Gastrocnemius medialis (tissue), 4 donors: Measurements from ENCODE around the gene PARP6.

ENCODE experiments used
- POLR2A ChIP-seq, 2 donors: fragments of 450-650 bp; IDR thresholded peaks; one replicate each; pipeline ENCODE4 v1.6.1; 2017; ENCODE audit warnings: antibody characterized with exemption in 2 of 2, mild to moderate bottlenecking in 2 of 2, moderate library complexity in 2 of 2
- TF ChIP-seq, protein P1 (sequence below), 5 experiments: fragments of 450-650 bp in 3 of 5; fragments of 200-600 bp in 2 of 5; sonication (generic) in 2 of 5; IDR thresholded peaks in 4 of 5; conservative IDR thresholded peaks in 1 of 5; 1 replicate in 4 of 5; 2 replicates in 1 of 5; pipeline ENCODE4 v1.5.1; 2016 to 2019; ENCODE audit warnings: antibody characterized with exemption in 5 of 5, mild to moderate bottlenecking in 3 of 5, moderate library complexity in 3 of 5

DNA sequence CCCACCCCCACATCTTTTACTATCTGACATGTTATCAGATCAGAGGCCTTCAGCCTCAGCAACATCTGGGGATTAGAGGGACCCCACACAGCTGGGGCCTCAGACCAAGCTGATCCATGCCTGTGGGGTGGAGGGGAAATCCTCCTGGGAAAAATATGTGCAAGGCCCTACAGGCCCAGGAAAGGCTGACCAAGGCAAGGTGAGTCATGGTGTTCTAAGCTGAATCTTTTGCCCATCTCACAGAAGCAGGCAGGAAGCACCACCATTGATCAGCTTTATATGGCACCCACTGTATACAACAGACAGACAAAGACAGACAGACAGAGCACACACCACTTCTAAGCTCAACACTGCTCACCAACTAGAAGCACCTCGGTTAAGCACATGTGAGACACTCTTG is 12.4 kb upstream of the PARP6 start:
- TF ChIP-seq, protein P1, sequence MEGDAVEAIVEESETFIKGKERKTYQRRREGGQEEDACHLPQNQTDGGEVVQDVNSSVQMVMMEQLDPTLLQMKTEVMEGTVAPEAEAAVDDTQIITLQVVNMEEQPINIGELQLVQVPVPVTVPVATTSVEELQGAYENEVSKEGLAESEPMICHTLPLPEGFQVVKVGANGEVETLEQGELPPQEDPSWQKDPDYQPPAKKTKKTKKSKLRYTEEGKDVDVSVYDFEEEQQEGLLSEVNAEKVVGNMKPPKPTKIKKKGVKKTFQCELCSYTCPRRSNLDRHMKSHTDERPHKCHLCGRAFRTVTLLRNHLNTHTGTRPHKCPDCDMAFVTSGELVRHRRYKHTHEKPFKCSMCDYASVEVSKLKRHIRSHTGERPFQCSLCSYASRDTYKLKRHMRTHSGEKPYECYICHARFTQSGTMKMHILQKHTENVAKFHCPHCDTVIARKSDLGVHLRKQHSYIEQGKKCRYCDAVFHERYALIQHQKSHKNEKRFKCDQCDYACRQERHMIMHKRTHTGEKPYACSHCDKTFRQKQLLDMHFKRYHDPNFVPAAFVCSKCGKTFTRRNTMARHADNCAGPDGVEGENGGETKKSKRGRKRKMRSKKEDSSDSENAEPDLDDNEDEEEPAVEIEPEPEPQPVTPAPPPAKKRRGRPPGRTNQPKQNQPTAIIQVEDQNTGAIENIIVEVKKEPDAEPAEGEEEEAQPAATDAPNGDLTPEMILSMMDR (IDR thresholded peaks at IDR 0.05 in 4 of 5, conservative IDR thresholded peaks at IDR 0.05 in 1 of 5): no peak
- no peak for TF ChIP-seq POLR2A (IDR thresholded peaks at IDR 0.05)
